GM21786 (cell line): ENCODE data around the gene DDX41.

Experiments used
- ATAC-seq: cut with Tn5 transposase; IDR thresholded peaks from one replicate; pipeline ENCODE4 v1.9.1; 2021; ENCODE audit not compliant: unreplicated experiment

The DDX41 gene

GRCh38 chr5:177500685-177501522 is 15.9 kb downstream of the DDX41 start:
- peak; percentile 23 for ATAC-seq

- no peak for ATAC-seq
Observed at GRCh38 chr5:177499842-177500241, 16.9 kb downstream of the DDX41 start.

- ATAC-seq, result no peak
Observed at GRCh38 chr5:177498013-177498787, 18.6 kb downstream of the DDX41 start.

- ATAC-seq, result peak; percentile 65
Observed at GRCh38 chr5:177497292-177498012, 19.3 kb downstream of the DDX41 start, which contains the start of gene PDLIM7. Gene PDLIM7, minus strand, starts transcription at chr5:177497604. Its CDS starts 1,092 bp downstream, at chr5:177496512.

- no peak for ATAC-seq
Observed at GRCh38 chr5:177496727-177497291, 20.0 kb downstream of the DDX41 start.

GRCh38 chr5:177496070-177496726 is 20.6 kb downstream of the DDX41 start:
- no peak for ATAC-seq

GRCh38 chr5:177495243-177496060 is 21.3 kb downstream of the DDX41 start:
- no peak for ATAC-seq

- ATAC-seq, result no peak
Observed at GRCh38 chr5:177494346-177495195, 22.2 kb downstream of the DDX41 start.

GRCh38 chr5:177493795-177494345 is 22.9 kb downstream of the DDX41 start:
- ATAC-seq, result no peak

- ATAC-seq, result no peak
Observed at GRCh38 chr5:177492841-177493240, 23.9 kb downstream of the DDX41 start.

GRCh38 chr5:177491983-177492746 is 24.6 kb downstream of the DDX41 start:
- ATAC-seq, result no peak

GRCh38 chr5:177491429-177491945 is 25.3 kb downstream of the DDX41 start:
- ATAC-seq, result no peak

GRCh38 chr5:177490992-177491391 is 25.8 kb downstream of the DDX41 start:
- no peak for ATAC-seq

GRCh38 chr5:177490311-177490991 is 26.3 kb downstream of the DDX41 start:
- ATAC-seq, result no peak

GRCh38 chr5:177489119-177489716 is 27.5 kb downstream of the DDX41 start:
- ATAC-seq, result no peak

GRCh38 chr5:177487975-177488374 is 28.8 kb downstream of the DDX41 start:
- ATAC-seq, result no peak
